Measurements from ENCODE around the gene PRR5L.

- TF ChIP-seq EP300 (IDR thresholded peaks at IDR 0.05) (no peak), CTCF (IDR thresholded peaks at IDR 0.05) (no peak)
Measured at GRCh38 chr11:36480833-36481232, 184.7 kb downstream of the PRR5L start.

Data from ovary (tissue), 3 donors.